Measurements from ENCODE around the gene EFHC2.

Gene EFHC2

GRCh38 chrX:44130189-44130588 is 213.3 kb downstream of the EFHC2 start:
- Histone ChIP-seq H3K9me3 (ENCODE audit: control insufficient read depth, insufficient read depth, low read length) (no peaks in the 10 kb centered on the region), H3K9ac (ENCODE audit: low read depth, low read length) (no peak overlapping the region), H3K36me3 (ENCODE audit: insufficient read depth, low read length) (no peaks in the 10 kb centered on the region), H3K4me1 (ENCODE audit: insufficient read depth, low read length) (no peaks in the 10 kb centered on the region)

DNA sequence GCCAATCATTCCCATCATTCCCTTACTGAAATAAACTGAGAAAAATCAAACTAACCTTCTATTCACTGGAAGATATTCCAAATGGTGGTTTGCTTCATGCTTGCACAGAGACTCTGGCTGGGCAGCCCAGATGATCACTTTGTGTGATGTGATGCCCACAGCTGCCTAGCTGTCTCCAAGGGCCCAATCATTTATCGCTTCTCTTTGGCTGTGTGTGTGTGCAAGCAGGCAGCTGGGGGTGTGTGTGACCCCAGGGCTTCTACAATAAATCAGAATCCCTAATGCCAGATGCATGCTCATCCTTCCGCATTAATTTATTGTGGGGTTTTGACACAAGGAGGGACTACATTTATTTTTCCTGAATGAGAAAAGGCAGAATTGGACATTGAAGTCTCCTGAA is 230.1 kb downstream of the EFHC2 start:
- Histone ChIP-seq H3K36me3 (ENCODE audit: insufficient read depth, low read length) (no peaks in the 10 kb centered on the region), H3K4me1 (ENCODE audit: insufficient read depth, low read length) (no peaks in the 10 kb centered on the region), H3K9me3 (ENCODE audit: control insufficient read depth, insufficient read depth, low read length) (no peaks in the 10 kb centered on the region), H3K9ac (ENCODE audit: low read depth, low read length) (no peak overlapping the region)

GRCh38 chrX:44106864-44107263 is 236.6 kb downstream of the EFHC2 start:
- H3K9ac ChIP-seq (ENCODE audit: low read depth, low read length) = no peak overlapping the region
- 0 out of 2 replicates have a peak, but pooled peaks cover 2% of the 10 kb centered on the region for H3K9me3 ChIP-seq (ENCODE audit: control insufficient read depth, insufficient read depth, low read length)
- H3K36me3 ChIP-seq (ENCODE audit: insufficient read depth, low read length) = no peaks in the 10 kb centered on the region; the same call in 1 of the 2 replicates
- H3K4me1 ChIP-seq (ENCODE audit: insufficient read depth, low read length) = no peaks in the 10 kb centered on the region

DNA sequence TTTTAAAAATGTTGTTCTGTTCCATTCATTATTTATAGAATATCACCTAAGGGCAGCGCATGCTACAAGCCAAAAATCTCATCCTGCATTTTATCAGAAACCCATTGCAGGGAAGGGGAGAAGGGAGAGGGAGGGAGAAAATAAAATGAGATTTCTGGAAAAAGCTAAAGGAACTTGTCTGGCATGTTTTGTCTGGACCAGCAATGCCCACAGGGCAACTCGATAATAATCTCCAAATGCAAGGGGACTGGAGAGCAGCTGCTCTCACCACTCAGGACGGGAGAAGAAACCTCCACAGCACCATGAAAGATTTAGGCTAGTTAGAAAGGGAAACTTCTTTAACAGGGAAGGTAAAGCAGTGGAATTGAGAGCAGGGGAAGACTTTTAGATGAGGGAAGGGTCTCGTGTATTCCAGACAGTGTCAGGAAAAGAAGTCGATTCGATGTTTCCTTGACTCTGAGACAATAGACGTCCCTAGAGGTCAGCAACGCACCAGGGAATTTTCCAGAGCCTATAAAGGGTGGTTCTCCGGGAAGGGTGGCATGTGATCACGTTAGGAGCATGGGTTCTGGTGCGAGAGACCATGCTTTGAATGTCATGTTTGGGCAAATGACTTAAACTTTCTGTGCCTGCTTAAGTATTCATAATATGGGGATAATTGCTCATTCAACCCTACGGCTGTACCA is 238.1 kb downstream of the EFHC2 start:
- Histone ChIP-seq H3K36me3 (ENCODE audit: insufficient read depth, low read length) (no peaks in the 10 kb centered on the region; the same call in 1 of the 2 replicates), H3K9ac (ENCODE audit: low read depth, low read length) (no peak overlapping the region), H3K4me1 (ENCODE audit: insufficient read depth, low read length) (no peaks in the 10 kb centered on the region), H3K9me3 (ENCODE audit: control insufficient read depth, insufficient read depth, low read length) (0 out of 2 replicates have a peak, but pooled peaks cover 2% of the 10 kb centered on the region)

DNA sequence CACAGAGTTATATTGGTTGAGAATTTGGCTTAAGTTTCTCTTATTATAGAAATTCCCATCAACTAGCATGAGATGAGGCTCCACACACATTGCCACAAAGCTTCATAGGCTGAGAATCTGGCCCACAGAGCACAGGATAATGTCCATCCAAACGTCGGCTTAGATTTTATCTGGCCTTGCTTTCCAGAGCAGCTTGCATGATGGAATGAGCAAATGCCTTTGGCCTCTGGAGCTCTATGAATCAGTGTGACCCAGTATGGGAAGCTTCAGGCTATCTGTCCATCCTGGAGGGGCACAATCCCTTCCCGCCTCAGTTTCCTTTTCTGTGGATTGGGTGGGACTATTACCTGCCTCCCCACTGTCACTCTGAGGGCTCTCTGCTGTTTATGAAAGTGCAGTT is 238.8 kb downstream of the EFHC2 start:
- Histone ChIP-seq H3K4me1 (ENCODE audit: insufficient read depth, low read length) (no peaks in the 10 kb centered on the region), H3K9me3 (ENCODE audit: control insufficient read depth, insufficient read depth, low read length) (0 out of 2 replicates have a peak, but pooled peaks cover 2% of the 10 kb centered on the region), H3K36me3 (ENCODE audit: insufficient read depth, low read length) (no peaks in the 10 kb centered on the region; the same call in 1 of the 2 replicates)

DNA sequence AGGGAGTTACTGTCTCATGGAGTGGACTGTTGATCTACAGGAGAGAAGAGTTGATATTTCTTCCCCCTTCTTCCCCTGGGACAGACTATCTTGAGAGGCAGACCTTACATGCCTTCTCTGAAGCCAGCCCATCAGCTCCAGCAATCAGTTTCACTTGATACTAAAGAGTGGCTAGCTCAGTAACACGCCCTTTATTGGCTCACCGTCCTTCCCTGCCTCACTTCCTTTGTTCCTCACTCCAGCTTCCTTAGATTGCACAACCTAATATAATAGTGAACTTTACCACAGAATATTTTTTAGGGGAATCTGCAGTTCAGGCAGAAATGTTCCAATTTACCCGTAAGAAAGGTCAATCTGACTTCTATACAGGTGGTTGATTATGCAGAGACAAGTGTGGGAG is 242.2 kb downstream of the EFHC2 start:
- H3K4me1 ChIP-seq (ENCODE audit: insufficient read depth, low read length) = no peaks in the 10 kb centered on the region
- H3K9ac ChIP-seq (ENCODE audit: low read depth, low read length) = no peak overlapping the region
- H3K36me3 ChIP-seq (ENCODE audit: insufficient read depth, low read length) = no peaks in the 10 kb centered on the region; the same call in 1 of the 2 replicates
- H3K9me3 ChIP-seq (ENCODE audit: control insufficient read depth, insufficient read depth, low read length) = no peaks in the 10 kb centered on the region

More for the DNA sequence above, 238.8 kb downstream of the EFHC2 start:
- no peak overlapping the region for H3K9ac ChIP-seq (ENCODE audit: low read depth, low read length)

DNA sequence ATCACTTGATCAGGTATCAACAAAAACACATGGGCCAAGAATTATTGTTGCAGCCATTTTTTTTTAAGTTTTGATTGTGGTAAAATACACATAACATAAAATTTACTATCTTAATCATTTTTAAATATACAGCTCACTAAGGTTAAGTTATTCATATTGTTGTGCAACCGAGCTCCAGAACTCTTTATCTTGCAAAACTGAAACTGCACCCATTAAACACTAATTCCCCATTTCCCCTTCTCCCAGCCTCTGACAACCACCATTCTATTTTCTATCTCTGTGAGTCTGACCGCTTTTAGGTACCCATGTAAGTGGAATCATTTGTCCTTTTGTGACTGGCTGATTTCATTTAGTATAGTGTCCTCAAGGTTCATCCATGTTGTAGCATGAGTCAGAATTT is 244.1 kb downstream of the EFHC2 start:
- no peaks in the 10 kb centered on the region for H3K4me1 ChIP-seq (ENCODE audit: insufficient read depth, low read length)
- no peak overlapping the region for H3K9ac ChIP-seq (ENCODE audit: low read depth, low read length)
- H3K36me3 ChIP-seq (ENCODE audit: insufficient read depth, low read length) = no peaks in the 10 kb centered on the region; the same call in 1 of the 2 replicates
- no peaks in the 10 kb centered on the region for H3K9me3 ChIP-seq (ENCODE audit: control insufficient read depth, insufficient read depth, low read length)

All from ES-I3 (cell line).